ENCODE results near the gene GPC3.

GRCh38 chrX:133991814-133992213 is 6.4 kb upstream of the GPC3 start:
- no peak for TF ChIP-seq CTCF (IDR thresholded peaks at IDR 0.05)
- no peak for TF ChIP-seq SMC3 (IDR thresholded peaks at IDR 0.05; ENCODE audit: low read depth, low read length)
- no peak for TF ChIP-seq TCF12 (IDR thresholded peaks at IDR 0.05)
- no peak for TF ChIP-seq RAD21 (IDR thresholded peaks at IDR 0.05; ENCODE audit: low read length)
- TF ChIP-seq GATA2 (CRISPR knock-in tag; IDR thresholded peaks at IDR 0.05): no peak
- no peak for TF ChIP-seq POLR2AphosphoS5 (IDR thresholded peaks at IDR 0.05; ENCODE audit: low read depth, low read length)

All from SK-N-SH (cell line).